Embryonic facial prominence (tissue), 1 donor: Measurements from ENCODE around the gene PEX11B.

Experiments
- DNase-seq: peaks from one replicate; pipeline ENCODE4 v3.0.0-alpha.2; 2016; ENCODE audit errors: extremely low spot score

The PEX11B gene

DNA sequence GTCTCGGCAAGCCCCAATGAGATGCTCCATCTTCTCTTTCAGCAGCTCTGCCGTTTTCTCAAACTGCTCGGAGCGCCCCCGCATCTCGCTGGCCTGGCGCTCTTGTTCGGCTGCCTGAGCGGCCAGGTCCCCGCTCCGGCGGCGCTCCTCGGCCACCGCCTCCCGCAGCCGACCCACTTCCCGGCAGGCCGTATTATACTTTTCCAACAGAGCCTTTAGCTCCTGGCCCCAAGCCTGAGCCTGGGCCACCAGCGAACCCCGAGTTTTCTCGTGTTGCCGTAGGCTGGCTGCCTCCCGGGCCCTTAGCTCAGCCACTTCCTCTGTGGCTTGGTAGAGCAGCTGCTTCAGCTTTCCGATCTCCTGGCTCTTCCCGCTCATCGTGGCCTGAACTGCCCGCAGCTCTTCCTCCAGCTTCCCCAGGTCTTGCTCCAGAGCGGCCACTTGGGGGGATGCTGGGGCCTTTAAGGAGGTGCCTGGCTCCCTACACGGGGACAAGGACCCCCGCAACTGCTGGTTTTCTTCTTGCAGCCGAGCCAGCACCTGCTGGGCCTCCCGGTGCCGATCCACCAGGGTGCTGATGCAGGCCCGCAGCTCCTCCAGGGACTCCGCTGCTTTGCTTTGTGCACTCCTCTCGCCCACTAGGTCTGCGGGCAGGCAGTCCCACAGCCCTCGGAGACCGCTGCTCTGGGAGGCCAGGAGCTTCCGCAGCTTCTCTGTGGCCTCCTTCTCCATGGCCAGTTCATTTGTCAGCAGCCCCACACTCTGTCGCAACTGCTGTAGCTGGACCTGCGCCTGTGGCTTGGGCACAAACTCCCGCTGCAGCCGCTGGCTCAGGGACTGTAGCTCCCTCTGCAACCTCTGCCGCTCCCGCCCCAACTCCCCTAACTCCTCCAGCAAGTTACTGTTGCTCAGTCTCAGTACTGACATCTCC, 46.3 kb downstream of the PEX11B start:
- DNase-seq, result no peak

DNA sequence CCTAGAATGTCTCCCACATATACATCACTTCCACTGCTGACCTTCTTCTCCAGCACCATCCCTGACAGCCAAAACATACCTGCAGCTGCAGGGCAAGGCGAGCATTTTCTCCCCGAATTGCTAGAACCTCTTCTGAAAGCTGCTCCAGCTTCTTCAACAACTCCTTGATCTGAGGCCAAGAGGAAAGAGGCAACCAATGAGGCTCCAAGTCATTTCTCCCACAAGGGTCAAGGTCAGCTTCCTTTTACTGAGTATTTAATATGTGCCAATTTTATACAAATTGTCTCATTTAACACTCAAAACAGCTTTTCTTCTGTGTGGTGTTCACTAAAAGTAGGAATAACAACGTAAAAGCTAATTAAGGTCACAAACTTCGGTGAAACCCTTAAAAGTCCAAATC, 50.3 kb downstream of the PEX11B start:
- DNase-seq, result no peak

DNA sequence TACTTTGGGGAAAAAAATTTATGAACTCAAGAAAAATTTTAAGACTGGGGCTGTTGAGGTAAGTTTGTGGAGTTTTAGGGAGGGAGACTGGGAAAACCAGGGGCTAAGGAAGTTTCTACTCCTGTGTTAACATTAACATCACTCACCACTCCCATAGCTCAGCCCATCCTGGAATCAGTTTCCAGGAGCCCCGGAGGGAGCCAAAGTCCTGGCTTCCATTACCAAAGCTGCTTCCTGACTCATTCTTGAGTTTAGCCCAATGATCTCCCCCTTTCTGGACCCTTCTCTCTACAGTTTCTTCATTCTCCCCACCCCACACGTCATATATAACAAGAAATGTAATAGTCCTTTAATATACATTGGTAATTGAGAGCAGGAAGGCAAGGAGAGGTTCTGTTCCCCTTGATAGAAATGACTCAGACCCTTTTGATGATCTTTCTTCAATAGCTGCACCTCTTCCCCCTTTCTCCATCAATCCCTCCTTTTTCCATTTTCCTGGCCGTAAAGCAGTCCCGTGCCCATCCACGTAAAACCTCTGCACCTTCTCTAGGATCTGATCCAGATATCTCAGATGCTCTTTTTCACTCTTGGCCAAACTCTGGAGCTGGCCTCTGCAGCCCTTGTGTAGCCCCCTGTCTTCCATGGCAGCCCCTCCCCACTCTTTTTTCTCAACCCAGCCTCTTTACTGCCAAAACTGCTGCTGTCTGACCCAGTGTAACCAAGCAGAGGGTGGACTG, 55.1 kb downstream of the PEX11B start:
- DNase-seq, result no peak
